OCI-LY7 (cell line): Measurements from ENCODE around the gene SNAPC4. TPM values are rescaled to one million over a fixed set of nuclear protein-coding genes. Genes with fewer than 3 reads are reported as not detected.
A peak's percentile ranks its signal among the peaks of the same experiment; 100 is the strongest.

Experiments used
- BruUV-seq: library from RNA; stranded (reverse); fragments of 400-500 nt; replicated peaks from 2 replicates; lab custom pipeline; 2021; lab: Mats Ljungman, UMichigan
- CTCF ChIA-PET: fragments of 300-600 bp; sonication (Branson Sonifier 250); formaldehyde crosslinking; loops from one replicate; lab custom pipeline; 2022; ENCODE audit warnings: antibody characterized with exemption; ENCODE audit not compliant: unreplicated experiment; lab: Charles Lee
- POLR2A ChIA-PET: fragments of 300-600 bp; sonication (Branson Sonifier 250); formaldehyde crosslinking; loops from one replicate; lab custom pipeline; 2022; ENCODE audit warnings: antibody characterized with exemption; lab: Charles Lee
- DNase-seq: peaks from one replicate; pipeline ENCODE4 v3.0.0-alpha.2; 2015; ENCODE audit warnings: low spot score
- H2AFZ ChIP-seq: fragments of 200-600 bp; sonication (generic), shearing (Covaris generic); 2 replicates; pipeline ENCODE4 v1.6.1; 2014; ENCODE audit warnings: mild to moderate bottlenecking, antibody characterized with exemption, low read length, moderate library complexity
- H3K27ac ChIP-seq: fragments of 200-600 bp; sonication (generic); 2 replicates; pipeline ENCODE4 v1.5.1; 2014; ENCODE audit warnings: mixed run types, low read depth, mild to moderate bottlenecking, moderate library complexity, low read length, inconsistent platforms; ENCODE audit not compliant: poor library complexity, severe bottlenecking
- H3K36me3 ChIP-seq: fragments of 200-600 bp; sonication (generic); 2 replicates; pipeline ENCODE4 v1.6.1; 2014; ENCODE audit warnings: mild to moderate bottlenecking, antibody characterized with exemption, low read length, moderate library complexity, mixed read lengths; ENCODE audit not compliant: insufficient read depth
- H3K4me1 ChIP-seq: fragments of 200-600 bp; sonication (generic); 2 replicates; pipeline ENCODE4 v1.5.1; 2014; ENCODE audit warnings: mild to moderate bottlenecking, low read length; ENCODE audit not compliant: insufficient read depth, poor library complexity, severe bottlenecking
- H3K4me2 ChIP-seq: fragments of 200-600 bp; sonication (generic); 2 replicates; pipeline ENCODE4 v1.6.1; 2014; ENCODE audit warnings: mild to moderate bottlenecking, low read length
- H3K4me3 ChIP-seq: fragments of 200-600 bp; sonication (generic); 2 replicates; pipeline ENCODE4 v1.5.1; 2014; ENCODE audit warnings: mild to moderate bottlenecking, low read depth, low read length; ENCODE audit not compliant: poor library complexity, severe bottlenecking
- H3K79me2 ChIP-seq: fragments of 200-600 bp; sonication (generic); 2 replicates; pipeline ENCODE4 v1.6.1; 2016; ENCODE audit warnings: low read depth, mild to moderate bottlenecking, low read length, moderate library complexity, mixed read lengths; ENCODE audit not compliant: insufficient read depth
- H3K9me2 ChIP-seq: fragments of 200-600 bp; sonication (generic); 2 replicates; pipeline ENCODE4 v1.6.1; 2016; ENCODE audit warnings: mild to moderate bottlenecking, low read length, mixed read lengths; ENCODE audit not compliant: insufficient read depth
- H3K9me3 ChIP-seq: fragments of 200-600 bp; sonication (generic); 2 replicates; pipeline ENCODE4 v1.6.1; 2014; ENCODE audit warnings: mild to moderate bottlenecking, mixed run types, low read length, mixed read lengths
- H4K20me1 ChIP-seq: fragments of 200-600 bp; sonication (generic); 2 replicates; pipeline ENCODE4 v1.6.1; 2014; ENCODE audit warnings: mild to moderate bottlenecking, antibody characterized with exemption, low read length, moderate library complexity, mixed read lengths; ENCODE audit not compliant: insufficient read depth
- EZH2phosphoT487 ChIP-seq: fragments of 200-600 bp; sonication (generic); IDR thresholded peaks from 2 replicates; pipeline ENCODE4 v1.6.1; 2018; ENCODE audit warnings: low read depth, borderline replicate concordance, mild to moderate bottlenecking, mixed run types, antibody characterized with exemption, low read length, moderate library complexity, mixed read lengths
- intact Hi-C: fragments of 100-400 bp; cut with micrococcal nuclease; formaldehyde crosslinking; loops from one replicate; pipeline ENCODE4 v1.10.0; 2022; ENCODE audit not compliant: unreplicated experiment
- total RNA-seq, 2 experiments: library from RNA; depleted of rRNA in 1 of 2; stranded (reverse); fragments of >200 nt in 1 of 2; shearing (Covaris generic) in 1 of 2; gene quantifications; 2 replicates each; pipeline ENCODE4 v1.2.3, GENCODE V29; 2014 to 2022
- TF ChIP-seq, protein P1 (sequence below): fragments of 200-600 bp; sonication (generic); conservative IDR thresholded peaks from 2 replicates; pipeline ENCODE4 v1.5.1; 2014; ENCODE audit warnings: mild to moderate bottlenecking, antibody characterized with exemption, low read length, moderate library complexity, mixed read lengths

The SNAPC4 gene
- total RNA-seq, 2 experiments from 2014 or later: 13.4 to 16.8 TPM

DNA sequence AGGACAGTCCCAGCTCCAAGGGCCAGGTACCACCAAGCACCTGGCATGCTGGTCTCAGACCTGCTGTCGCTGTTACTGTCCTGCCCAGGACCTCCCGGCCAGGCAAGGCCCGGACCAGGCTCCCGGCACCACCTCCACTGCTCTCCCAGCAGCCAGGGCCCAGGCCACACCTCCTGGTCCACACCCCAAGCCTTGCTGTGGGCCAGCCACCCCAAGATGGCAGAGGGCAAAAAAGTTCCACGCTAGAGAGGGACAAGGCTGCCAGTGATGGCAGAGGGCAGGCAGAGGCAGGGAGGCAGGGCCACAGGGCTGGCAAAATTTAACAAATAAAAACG lies 37.6 kb downstream of the SNAPC4 start:
- no peaks in the 10 kb centered on the region for H3K79me2 ChIP-seq
- H3K9me2 ChIP-seq: no peaks in the 10 kb centered on the region
- peak overlapping the region; percentile 60 for H3K4me2 ChIP-seq
- H4K20me1 ChIP-seq: no peaks in the 10 kb centered on the region
- DNase-seq: no peak
- no peak overlapping the region for H3K4me3 ChIP-seq
- ChIA-PET CTCF (interaction anchor here (1.2 kb wide), 1 partner anchor 48 kb away, joined by 3 read pairs; no protein-coding TSS in a partner anchor), POLR2A (interaction anchor here (0.6 to 1.0 kb wide), 2 partner anchors 47 to 49 kb away, joined by 3 to 5 read pairs; no protein-coding TSS in a partner anchor)
- intact Hi-C loops: no loop called here
- H3K36me3 ChIP-seq: no peaks in the 10 kb centered on the region
- no peaks in the 10 kb centered on the region for H3K9me3 ChIP-seq
- H3K4me1 ChIP-seq: peaks cover 12% of the 10 kb centered on the region
- H2AFZ ChIP-seq: no peak overlapping the region
- TF ChIP-seq EZH2phosphoT487: no peak
- TF ChIP-seq, protein P1, sequence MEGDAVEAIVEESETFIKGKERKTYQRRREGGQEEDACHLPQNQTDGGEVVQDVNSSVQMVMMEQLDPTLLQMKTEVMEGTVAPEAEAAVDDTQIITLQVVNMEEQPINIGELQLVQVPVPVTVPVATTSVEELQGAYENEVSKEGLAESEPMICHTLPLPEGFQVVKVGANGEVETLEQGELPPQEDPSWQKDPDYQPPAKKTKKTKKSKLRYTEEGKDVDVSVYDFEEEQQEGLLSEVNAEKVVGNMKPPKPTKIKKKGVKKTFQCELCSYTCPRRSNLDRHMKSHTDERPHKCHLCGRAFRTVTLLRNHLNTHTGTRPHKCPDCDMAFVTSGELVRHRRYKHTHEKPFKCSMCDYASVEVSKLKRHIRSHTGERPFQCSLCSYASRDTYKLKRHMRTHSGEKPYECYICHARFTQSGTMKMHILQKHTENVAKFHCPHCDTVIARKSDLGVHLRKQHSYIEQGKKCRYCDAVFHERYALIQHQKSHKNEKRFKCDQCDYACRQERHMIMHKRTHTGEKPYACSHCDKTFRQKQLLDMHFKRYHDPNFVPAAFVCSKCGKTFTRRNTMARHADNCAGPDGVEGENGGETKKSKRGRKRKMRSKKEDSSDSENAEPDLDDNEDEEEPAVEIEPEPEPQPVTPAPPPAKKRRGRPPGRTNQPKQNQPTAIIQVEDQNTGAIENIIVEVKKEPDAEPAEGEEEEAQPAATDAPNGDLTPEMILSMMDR: no peak
- BruUV-seq: no TSS peak
- H3K27ac ChIP-seq: no peak overlapping the region

DNA sequence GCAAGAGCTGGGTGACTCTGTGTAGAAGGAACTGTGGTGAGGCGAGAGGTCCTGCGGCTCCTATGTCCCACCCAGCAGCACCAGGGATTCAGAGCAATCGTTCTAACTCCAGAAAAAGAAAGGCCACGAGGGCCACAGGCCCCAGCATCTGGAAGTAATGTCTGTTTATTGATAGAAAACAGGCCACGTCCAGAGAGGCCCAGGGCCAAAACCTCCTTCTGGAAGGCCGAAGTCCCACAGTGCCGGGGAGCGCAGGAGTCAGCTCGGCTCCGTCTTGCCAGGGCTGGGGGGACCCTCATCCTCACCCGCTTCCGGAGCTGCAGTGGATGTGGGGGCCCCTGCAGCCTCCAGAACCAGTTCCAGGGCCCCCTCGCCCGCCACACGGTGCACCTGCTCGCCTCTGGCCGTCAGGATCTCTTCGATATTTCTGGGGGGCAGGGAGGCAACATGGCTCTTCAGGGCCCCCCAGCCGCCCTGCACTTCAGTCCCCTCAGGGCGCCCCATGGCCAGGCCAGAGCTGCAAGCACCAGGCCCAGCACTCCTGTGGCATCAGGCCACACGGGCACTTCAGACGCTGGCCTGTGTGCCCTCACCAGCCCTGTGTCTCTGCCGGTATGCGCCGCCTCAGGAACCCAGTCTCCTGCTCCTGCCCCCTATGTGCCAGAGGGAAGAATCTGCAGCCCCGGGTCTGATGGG lies 38.1 kb downstream of the SNAPC4 start:
- no peak overlapping the region for H3K27ac ChIP-seq
- no TSS peak for BruUV-seq
- no peaks in the 10 kb centered on the region for H3K9me2 ChIP-seq
- no peak for DNase-seq
- ChIA-PET POLR2A (no interaction called here), CTCF (no interaction called here)
- H3K9me3 ChIP-seq: no peaks in the 10 kb centered on the region
- no peak for TF ChIP-seq EZH2phosphoT487
- TF ChIP-seq, protein P1: no peak
- H3K79me2 ChIP-seq: no peaks in the 10 kb centered on the region
- no peaks in the 10 kb centered on the region for H4K20me1 ChIP-seq
- intact Hi-C loops: no loop called here
- H2AFZ ChIP-seq: no peak overlapping the region
- no peak overlapping the region for H3K4me3 ChIP-seq
- no peak overlapping the region for H3K4me2 ChIP-seq
- peaks cover 12% of the 10 kb centered on the region for H3K4me1 ChIP-seq
- no peaks in the 10 kb centered on the region for H3K36me3 ChIP-seq

- Histone ChIP-seq H2AFZ (no peak overlapping the region), H3K9me2 (no peaks in the 10 kb centered on the region), H3K4me1 (peaks cover 12% of the 10 kb centered on the region), H3K79me2 (no peaks in the 10 kb centered on the region), H3K27ac (no peak overlapping the region), H3K4me3 (no peak overlapping the region), H3K4me2 (no peak overlapping the region), H3K36me3 (no peaks in the 10 kb centered on the region), H4K20me1 (no peaks in the 10 kb centered on the region), H3K9me3 (no peaks in the 10 kb centered on the region)
- ChIA-PET POLR2A (no interaction called here), CTCF (no interaction called here)
- no TSS peak for BruUV-seq
- intact Hi-C loops: no loop called here
- TF ChIP-seq EZH2phosphoT487: no peak
- TF ChIP-seq, protein P1: no peak
- no peak for DNase-seq
Observed at GRCh38 chr9:136361047-136361753, 38.8 kb downstream of the SNAPC4 start.
